AG09309 (cell line): ENCODE data around the gene NFASC.

Experiments used
- DNase-seq: peaks from one replicate; pipeline ENCODE4 v3.0.0-alpha.2; 2010; ENCODE audit warnings: low read depth
- H3K4me3 ChIP-seq: 2 replicates; pipeline ENCODE4 v1.5.1; 2011; ENCODE audit warnings: mild to moderate bottlenecking, low read depth, low read length, moderate library complexity; ENCODE audit not compliant: control insufficient read depth
- TF ChIP-seq, protein P1 (sequence below): IDR thresholded peaks from 2 replicates; pipeline ENCODE4 v1.5.1; 2011; ENCODE audit warnings: mild to moderate bottlenecking, low read depth, low read length, inconsistent platforms; ENCODE audit not compliant: insufficient read depth, control insufficient read depth; ENCODE audit errors: missing control alignments

The NFASC gene

DNA sequence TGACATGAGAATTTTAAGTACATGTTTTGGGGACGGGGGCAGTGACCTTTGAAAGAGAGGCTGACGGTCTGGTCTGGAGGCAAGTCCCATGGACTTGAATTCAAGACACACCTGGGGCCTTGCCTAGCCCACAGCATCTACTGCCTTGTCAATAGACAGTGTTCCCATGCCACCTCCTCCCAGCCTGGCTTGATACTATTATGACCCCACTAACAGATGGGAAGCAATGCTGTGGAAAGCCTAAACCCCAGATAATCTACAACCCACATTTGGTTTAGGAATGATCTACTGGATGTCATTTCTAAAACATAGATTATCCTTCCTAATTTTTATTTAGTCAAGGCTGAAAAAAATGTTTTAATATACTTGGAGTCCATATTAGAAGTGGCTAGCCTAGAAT, 17.8 kb upstream of the NFASC start:
- TF ChIP-seq, protein P1, sequence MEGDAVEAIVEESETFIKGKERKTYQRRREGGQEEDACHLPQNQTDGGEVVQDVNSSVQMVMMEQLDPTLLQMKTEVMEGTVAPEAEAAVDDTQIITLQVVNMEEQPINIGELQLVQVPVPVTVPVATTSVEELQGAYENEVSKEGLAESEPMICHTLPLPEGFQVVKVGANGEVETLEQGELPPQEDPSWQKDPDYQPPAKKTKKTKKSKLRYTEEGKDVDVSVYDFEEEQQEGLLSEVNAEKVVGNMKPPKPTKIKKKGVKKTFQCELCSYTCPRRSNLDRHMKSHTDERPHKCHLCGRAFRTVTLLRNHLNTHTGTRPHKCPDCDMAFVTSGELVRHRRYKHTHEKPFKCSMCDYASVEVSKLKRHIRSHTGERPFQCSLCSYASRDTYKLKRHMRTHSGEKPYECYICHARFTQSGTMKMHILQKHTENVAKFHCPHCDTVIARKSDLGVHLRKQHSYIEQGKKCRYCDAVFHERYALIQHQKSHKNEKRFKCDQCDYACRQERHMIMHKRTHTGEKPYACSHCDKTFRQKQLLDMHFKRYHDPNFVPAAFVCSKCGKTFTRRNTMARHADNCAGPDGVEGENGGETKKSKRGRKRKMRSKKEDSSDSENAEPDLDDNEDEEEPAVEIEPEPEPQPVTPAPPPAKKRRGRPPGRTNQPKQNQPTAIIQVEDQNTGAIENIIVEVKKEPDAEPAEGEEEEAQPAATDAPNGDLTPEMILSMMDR: no peak
- no peak for DNase-seq
- H3K4me3 ChIP-seq: no peak overlapping the region

DNA sequence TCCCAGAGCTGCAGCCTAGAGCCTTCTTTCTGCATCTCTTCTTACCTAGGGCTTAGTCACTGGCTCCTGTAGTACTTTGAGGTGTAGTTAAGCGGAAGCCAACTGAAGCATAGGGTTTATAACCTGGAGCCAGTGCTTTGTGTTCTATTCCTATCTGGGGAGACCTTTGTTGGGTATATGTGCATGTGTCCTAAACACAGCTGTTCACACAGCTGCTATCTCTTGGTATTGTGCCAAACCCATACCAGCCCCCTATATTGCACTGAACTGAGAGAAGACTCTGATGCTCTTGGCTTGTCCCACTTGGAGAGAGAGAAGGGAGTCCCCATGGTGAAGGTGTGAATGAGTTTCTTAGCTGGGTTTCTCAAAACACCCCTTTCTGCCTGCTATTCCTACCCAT, 17.2 kb upstream of the NFASC start:
- DNase-seq: no peak
- no peak overlapping the region for H3K4me3 ChIP-seq
- TF ChIP-seq, protein P1: no peak

DNA sequence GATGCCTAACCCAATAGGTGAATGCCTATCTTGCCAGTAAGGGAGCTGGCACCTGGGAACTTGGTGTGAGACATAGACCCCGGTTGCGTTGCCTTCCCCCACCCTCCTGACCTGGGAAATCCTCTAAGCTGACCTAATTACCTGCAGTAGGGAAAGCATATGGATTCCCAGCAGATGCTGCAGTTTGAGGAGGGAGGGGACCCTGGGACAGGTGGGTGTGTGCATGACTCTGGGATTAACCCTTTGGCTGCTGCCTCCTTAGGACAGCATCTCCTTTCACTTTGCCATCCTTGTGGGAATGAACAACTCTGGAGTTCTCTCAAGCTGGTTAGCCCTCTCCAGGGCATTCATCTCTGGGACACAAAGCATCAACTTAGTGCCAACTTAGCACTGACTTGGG, 16.4 kb upstream of the NFASC start:
- TF ChIP-seq, protein P1: no peak
- H3K4me3 ChIP-seq: no peak overlapping the region
- no peak for DNase-seq

DNA sequence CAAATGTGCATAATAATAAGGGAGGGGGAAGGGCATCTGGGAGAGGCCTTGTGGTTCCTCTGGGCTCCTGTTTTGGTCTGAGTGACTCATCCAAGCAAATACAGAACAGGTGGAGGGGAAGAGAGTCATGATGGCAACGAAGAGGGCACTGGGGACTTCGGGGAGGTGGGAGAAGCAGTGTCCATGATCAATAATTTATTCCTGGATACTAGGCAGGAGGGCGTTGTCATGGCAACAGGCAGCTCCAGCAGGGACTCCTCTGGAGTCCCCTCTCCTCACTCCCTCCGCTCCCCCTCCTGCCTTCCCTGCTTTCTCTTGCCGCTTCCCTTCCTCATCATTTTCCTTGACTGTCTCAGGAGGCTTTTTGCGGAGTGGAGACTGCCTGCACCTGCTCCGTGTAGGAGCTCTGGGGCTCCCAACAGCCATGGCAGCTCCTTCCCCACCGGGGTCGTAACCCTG, 12.3 kb upstream of the NFASC start:
- TF ChIP-seq, protein P1: no peak
- no peak overlapping the region for H3K4me3 ChIP-seq
- DNase-seq: no peak

DNA sequence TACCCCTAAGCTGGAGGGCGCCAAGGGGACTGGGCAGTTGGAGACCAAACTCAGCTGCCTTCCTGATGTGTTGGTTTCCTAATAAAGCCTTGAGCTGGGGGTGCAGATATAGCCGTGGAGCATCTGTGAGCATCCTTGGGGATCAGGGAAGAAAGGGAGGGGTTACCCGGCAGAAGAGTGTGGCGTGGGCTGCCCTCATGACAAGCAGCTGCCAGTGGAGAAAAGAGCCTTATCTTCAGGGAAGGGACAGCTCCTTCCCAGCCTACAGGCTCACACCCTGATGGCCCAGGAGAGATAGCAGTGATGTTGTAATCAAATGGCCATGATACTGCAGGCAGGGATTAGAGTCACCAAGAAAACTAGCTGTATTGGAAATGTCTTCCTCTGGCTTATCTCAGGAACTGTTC, 10.8 kb upstream of the NFASC start:
- no peak for DNase-seq

DNA sequence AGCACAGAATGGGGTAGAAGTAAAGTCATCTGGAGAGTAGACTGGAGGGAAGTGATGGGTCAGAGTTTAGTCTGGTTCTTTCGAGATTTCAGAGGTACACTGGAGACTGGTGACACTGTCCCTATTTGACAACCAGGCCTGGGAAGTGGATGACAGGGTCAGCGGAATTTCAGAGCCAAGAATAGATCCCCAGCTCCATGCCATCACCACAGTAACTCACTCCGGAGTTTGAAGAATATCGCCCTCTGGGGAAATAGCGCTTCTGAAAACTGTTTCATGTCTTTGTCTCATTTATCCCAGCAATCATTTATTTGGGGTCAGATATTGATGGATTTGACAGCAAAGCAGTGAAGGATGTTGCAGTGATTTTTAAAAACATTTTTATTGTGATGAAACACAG, 7.6 kb upstream of the NFASC start:
- TF ChIP-seq, protein P1: no peak
- no peak overlapping the region for H3K4me3 ChIP-seq
- no peak for DNase-seq

More for the DNA sequence above, 10.8 kb upstream of the NFASC start:
- no peak overlapping the region for H3K4me3 ChIP-seq
- TF ChIP-seq, protein P1: no peak

DNA sequence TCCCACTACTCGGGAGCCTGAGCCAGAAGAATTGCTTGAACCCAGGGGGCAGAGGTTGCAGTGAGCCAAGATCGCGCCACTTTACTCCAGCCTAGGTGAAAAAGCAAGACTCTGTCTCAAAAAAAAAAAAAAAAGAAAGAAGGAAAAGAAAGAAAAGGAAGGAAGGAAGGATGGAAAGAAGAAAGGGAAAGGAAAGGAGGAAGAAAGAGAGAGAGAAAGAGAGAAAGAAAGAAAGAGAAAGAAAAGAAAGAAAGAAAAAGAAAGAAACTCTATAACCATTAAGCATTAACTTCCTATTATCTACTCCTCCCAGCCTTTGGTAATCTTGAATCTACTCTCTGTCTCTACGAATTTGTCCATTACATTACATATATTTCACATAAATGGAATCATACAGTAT, 6.9 kb upstream of the NFASC start:
- TF ChIP-seq, protein P1: no peak
- H3K4me3 ChIP-seq: no peak overlapping the region
- DNase-seq: no peak
